WI38 (cell line): Measurements from ENCODE around the gene USE1.

Experiments
- H3K4me3 ChIP-seq: 2 replicates; pipeline ENCODE4 v1.5.1; 2011; ENCODE audit warnings: low read depth, mild to moderate bottlenecking, control low read depth, low read length
- CTCF ChIP-seq: IDR thresholded peaks from 2 replicates; pipeline ENCODE4 v1.5.1; 2012; ENCODE audit warnings: low read depth, mild to moderate bottlenecking, control low read depth, low read length

The USE1 gene

GRCh38 chr19:17263712-17264640, 48.8 kb downstream of the USE1 start:
- no peak for TF ChIP-seq CTCF
- no peak overlapping the region for H3K4me3 ChIP-seq

- no peak for TF ChIP-seq CTCF
- H3K4me3 ChIP-seq, result no peak within 1 kb of the TSS
Measured at GRCh38 chr19:17264641-17264979, 49.5 kb downstream of the USE1 start, which contains the start of gene USHBP1. TSS of gene USHBP1 (minus strand) at chr19:17264745. CDS start at chr19:17264299, 446 bp downstream.

- no peak overlapping the region for H3K4me3 ChIP-seq
- no peak for TF ChIP-seq CTCF
Measured at GRCh38 chr19:17266026-17266425, 50.9 kb downstream of the USE1 start.

GRCh38 chr19:17266589-17266974, 51.4 kb downstream of the USE1 start:
- H3K4me3 ChIP-seq, result no peak overlapping the region
- no peak for TF ChIP-seq CTCF

GRCh38 chr19:17266975-17267788, 52.0 kb downstream of the USE1 start, which contains the start of gene BABAM1:
TSS of gene BABAM1 (plus strand) at chr19:17267443. CDS start at chr19:17268807, 1,364 bp downstream.
- TF ChIP-seq CTCF, result no peak

GRCh38 chr19:17268754-17269153, 53.6 kb downstream of the USE1 start:
- TF ChIP-seq CTCF, result no peak
- no peak overlapping the region for H3K4me3 ChIP-seq

More at GRCh38 chr19:17266975-17267788, 52.0 kb downstream of the USE1 start, which contains the start of gene BABAM1:
- H3K4me3 ChIP-seq, result peak within 1 kb of the TSS; percentile 100
